ENCODE results near the gene TP53TG5. TPM values are rescaled to one million over a fixed set of nuclear protein-coding genes. Genes with fewer than 3 reads are reported as not detected.
A peak's percentile ranks its signal among the peaks of the same experiment; 100 is the strongest.

TP53TG5 gene
- total RNA-seq, 1 donor from 2014 or later = not detected

DNA sequence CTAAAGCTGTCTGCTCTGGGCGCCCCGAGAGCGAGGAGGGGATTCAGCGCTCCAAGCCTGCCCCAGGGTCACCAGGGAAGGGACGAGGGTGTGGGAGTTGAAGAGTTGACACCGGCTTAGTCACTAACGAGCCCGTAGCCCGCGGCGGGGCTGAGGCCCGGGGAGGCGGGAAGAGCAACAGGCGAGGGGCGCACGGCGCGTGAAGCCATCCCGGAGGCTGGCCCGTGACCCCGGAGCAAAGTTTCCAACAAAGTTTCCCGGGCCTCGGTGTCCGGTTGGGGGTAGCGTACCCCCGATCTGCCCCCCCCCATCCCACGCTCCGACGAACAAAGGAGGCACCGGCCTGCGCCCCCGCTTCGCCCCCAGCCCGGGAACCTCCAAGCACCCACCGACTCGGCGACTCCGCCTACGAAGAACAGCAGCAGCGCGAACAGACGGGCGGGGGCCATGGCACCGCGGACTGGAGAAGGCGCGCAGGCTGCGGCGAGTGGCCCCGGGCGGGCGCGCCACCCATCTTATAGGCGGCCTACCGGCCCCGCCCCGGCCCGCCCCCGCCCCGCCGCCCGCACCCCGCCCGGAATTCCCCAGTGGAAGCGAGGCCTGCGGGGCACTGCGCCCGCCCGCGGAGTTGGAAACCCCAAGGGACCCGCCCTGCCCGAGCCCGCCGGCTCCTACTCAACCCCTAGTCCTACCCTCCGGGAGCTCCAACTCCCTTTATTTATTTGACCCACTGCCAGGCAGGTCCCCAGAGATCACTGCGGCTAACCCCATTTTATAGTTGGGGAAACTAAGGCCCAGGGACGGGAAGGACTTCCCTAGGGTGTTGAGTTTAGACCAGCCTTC lies 30.0 kb downstream of the TP53TG5 start, which contains the start of gene SDC4:
Gene SDC4 (minus strand): TSS at position 489 of the 843 bp plus-strand sequence. CDS start 40 bp downstream, at position 449.
- DNase-seq (ENCODE audit: low spot score) (peak; percentile 81), ATAC-seq (peak; percentile 73)

DNA sequence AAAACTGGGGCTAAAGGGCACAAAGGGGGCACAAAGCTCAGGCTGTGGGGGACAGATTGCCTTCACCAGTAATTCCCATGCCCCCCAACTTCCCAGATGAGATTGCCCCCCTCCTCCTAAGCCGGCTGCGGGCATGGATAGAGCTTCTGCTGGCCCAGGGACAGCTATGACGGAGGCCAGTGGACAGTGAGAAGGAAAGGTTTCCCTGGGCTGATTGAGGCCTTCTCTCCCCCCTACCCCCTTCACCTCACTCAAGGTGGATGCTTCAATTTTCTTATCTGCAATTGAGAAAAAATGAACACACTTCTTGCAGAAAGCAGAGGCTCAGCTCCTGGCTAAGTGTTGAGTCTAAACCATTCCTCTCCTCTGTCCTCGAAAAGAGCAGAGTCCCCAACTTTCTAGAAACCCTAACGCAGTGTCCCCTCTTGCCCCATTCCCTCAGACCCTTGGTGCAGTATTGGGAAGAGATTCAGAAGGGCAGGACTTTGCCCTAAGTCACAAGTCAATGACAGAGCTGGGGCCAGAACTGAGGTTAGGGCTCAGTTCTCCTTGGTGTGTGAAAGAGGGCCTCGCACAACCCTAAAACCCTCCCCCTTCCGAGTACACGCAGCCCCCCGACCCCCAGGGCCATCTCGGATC lies 30.7 kb downstream of the TP53TG5 start:
- DNase-seq (ENCODE audit: low spot score) = no peak
- peak; percentile 27 for ATAC-seq

DNA sequence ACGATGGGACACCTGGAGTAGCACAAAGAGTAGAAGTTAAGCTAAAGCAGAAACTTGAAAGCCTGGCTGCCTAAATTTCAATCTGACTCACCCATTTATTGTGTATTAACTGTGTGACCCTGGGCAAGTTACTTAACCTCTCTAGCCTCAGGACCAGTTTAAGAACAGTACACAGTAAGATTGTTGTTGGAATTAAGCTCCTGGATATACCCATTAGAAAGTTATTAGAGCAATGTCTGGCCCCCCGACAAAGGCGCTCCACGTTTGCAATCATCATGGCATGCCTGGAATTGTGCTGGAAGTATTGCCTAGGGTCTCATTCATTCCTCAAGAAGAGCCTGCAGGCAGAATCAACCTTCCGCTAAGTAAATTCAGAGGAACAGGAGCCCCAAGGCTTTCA lies 31.3 kb downstream of the TP53TG5 start:
- ATAC-seq (no peak), DNase-seq (ENCODE audit: low spot score) (no peak)

DNA sequence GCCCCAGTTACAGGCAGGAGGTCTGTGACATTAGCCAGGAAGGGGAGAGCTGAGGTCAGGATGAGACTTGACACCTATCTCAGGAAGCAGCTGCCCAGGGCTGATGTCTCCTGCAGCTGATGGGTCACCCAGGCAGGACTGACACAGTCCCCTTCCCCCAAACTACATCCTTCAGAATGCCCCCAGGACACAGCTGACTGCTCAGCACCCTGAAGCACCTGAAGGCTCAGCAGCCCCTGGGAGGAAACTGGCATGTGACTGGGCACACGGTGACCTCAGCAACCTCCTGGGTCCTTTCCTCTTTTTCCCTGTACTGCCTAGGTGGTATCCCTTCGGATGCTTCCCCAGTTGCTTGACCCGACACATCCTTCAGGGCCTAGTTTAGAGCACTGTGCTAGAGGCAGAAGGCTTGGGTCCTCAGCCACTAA lies 31.8 kb downstream of the TP53TG5 start:
- DNase-seq (ENCODE audit: low spot score) (no peak), ATAC-seq (no peak)

DNA sequence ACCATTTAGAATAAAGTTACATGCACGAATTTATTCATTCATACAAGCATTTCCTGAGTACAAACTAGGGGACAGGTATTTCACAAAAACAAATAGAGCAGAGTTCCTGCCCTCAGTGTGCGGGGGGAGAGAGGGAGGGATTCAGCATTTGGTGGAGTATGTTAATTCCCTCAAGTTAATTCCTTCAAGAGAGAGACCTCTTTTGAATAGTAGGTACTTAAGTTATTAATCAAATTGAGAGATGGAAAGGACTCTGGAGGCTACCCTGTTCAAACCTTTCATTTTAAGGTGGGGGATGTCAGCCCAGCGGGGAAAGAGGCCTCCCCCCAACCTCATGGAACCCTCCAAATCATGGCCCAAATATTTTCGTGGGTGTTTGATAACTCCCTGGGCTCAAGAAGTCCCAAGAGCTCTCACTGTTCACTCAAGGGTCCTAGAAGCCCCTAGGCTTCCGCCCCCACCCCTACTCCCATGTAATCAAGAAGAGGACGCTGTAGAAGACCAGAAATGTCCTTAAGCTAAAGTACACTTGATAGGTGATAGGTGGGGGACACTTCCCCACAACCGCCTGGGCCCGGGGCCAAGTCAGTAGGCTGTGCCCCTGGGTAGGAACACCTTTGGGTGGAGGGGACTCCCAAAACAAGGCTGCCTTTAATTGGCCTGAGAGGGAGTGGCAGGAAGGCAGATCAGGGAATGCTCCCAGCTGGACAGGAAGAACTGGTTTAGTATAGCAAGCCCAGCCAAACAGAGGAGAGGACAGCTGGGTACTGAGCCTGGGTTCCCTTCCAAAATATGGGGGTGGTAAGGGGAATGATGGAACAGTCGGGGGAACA lies 32.8 kb downstream of the TP53TG5 start:
- DNase-seq (ENCODE audit: low spot score) (peak; percentile 68), ATAC-seq (peak; percentile 15)

DNA sequence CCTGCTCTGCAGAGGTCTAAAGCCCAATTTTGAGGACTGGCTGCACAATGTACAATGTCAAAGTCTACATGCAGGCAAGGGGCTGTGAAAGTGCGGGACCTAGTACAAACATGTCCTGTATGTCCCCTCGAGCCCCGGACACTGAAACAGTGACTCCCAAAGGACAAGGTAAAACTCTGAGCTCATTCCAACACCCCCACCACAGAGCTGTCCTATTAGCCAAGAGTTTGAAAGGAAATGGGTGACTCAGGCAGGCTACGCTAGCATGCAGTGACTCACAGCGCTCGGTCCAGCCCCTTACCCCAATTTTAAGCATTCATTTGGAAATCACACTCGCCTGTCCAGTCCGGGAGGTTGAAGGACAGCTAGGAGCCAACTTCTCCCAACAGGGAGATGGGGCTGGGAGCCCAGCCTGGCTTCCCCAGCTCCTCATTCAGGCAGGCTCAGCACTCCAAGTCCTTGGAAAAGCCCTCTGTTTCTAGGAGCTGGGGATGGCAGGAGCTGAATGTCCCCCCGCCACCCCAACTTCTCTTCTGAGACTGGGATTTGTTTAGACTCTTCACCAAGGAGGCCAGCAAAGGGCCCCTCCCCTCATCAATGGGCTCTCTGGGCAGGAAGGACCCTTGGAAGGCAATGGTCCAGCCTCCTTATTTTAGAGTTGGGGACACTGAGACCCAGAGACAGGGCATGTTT lies 33.8 kb downstream of the TP53TG5 start:
- ATAC-seq (peak; percentile 1), DNase-seq (ENCODE audit: low spot score) (no peak)

DNA sequence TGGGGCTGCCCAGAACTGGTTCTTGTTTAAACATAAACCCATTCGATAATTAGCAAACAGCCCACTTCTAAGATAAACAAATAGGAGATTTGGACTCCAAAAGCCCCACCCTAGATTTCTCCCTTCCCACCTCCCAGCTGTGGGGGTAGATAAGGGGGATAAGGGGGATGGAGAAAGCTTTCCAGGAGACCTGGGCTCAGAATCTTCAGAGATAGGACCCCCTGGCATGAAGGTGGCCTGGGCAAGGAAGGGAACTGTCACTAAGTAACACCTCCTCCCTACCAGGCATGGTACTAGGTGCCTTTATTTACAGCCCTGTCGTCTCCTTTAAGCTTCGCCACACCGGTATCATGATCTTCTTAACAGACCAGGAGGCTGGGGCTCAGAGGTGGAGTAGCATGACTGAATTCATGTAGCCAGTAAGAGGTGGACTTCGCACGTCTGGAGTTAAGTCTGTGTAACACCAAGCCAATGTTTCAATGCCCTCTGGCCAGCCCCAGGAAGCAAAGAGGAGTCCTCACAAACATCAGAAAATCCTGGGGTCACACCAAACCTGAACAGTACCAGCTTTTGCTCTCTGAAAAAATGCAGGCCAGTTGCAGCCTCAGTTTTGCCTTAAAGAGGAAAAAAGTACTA lies 34.5 kb downstream of the TP53TG5 start:
- peak; percentile 22 for ATAC-seq
- peak; percentile 73 for DNase-seq (ENCODE audit: low spot score)

DNA sequence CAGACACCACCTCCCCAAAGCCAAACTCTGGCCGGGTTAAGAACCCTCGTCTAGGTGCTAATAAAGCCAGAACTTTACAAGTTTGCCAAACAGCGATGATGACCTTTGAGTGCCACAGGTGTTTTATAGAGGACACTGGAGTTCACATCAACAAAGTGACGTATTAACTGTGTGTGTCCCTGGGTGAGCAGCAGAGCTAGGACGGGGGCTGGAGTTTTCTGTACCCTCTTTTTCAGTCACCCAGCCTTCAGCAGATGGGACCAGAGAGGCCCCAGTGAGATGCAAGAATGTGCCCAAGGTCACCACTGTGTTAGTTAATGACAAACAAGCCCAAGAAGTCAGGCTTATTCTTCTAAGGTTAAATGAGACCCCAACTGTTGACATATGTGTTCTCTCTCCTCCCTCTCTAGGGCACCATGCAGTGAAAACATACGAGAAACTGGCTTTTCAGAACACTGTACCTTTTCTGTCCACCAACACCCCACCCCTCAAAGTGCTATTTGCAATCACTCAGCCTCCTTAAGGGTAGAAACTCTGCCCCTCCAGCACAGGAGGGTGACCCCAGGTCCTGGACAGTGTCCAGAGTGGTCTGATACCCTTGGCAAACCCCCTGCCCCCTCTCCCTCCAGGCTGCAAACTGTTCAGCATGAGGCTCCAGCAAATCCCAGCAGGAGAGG lies 35.1 kb downstream of the TP53TG5 start:
- ATAC-seq = peak; percentile 29
- no peak for DNase-seq (ENCODE audit: low spot score)

DNA sequence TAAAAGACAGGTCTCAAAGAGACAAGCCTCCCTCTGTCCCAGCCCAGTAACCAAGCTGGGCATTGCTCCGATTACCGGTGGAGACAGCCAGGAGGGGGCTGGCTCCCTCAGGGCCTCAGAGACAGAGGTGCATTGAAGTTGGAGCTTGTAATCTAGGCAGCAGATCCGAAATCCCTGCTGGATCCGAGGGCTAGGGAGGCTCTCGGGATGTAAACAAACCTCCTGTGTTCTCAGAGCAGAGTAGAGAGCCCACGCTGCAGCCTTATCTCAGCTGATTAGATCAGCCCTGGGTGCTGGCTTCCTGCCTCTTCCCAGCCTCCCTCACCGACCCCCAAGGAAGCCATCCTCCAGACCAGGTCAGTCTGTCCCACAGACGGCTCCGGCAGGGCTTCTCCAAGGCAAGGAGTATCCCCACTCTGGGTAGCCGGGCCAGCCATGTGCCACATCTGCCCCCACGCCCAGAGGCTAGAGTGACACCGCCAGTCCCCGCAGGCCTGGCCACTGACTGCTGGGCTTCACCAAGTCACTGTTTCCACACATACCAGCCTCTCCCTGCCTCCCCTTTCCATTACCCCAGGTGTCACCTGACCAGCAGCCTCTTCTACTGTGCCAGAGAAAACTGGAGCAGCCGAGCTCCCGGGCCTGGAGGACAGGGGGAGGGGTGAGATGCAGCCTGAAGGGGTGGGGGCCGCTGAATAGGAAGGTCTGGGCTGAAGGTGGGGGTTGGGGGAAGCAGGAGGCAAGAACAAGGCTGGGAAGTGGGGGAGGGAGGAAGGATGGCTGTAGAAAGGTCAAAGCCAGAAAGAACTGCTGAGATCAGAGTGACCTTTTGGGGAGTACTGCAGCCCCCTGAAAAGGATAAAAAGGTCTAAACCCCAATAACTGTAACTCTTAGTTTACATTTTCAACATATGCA lies 35.9 kb downstream of the TP53TG5 start:
- ATAC-seq (peak; percentile 39), DNase-seq (ENCODE audit: low spot score) (peak; percentile 91)

DNA sequence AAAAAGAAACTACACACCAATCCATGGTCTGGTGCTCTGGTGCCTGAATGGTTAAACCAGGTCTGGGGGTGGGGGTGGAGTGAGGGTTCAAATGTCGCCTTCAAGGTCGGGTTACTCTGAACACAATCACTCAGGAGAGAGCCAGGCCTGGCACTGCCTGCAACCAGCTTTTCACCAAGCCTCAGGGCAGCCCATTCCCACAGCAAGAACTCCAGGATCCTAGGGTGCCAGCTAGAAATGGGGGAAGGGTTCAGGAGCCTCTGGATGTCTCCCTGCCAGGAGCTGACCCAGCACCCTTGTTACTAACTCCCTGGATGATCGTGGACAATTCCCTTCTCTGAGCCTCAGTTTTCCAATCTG lies 36.6 kb downstream of the TP53TG5 start:
- ATAC-seq (peak; percentile 3), DNase-seq (ENCODE audit: low spot score) (peak; percentile 72)

DNA sequence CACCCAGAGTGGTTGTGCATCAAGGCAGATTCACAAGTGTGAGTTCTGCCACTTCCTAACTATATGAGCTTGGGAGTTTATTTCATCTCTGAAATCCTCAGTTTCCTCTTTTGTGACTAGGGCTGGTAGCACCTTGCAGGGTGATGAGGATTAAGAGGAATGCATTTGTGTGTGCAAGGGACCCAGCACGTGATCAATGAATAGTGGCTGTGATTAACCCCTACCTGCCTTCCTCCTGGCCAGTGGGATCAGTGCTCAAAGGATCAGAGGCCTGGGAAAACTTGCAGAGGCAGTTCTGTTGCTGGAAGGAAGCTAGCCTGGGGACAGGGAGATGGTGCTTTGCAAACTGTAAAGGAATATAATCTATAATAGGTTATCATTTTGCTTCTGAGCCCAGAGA lies 37.2 kb downstream of the TP53TG5 start:
- no peak for ATAC-seq
- no peak for DNase-seq (ENCODE audit: low spot score)

DNA sequence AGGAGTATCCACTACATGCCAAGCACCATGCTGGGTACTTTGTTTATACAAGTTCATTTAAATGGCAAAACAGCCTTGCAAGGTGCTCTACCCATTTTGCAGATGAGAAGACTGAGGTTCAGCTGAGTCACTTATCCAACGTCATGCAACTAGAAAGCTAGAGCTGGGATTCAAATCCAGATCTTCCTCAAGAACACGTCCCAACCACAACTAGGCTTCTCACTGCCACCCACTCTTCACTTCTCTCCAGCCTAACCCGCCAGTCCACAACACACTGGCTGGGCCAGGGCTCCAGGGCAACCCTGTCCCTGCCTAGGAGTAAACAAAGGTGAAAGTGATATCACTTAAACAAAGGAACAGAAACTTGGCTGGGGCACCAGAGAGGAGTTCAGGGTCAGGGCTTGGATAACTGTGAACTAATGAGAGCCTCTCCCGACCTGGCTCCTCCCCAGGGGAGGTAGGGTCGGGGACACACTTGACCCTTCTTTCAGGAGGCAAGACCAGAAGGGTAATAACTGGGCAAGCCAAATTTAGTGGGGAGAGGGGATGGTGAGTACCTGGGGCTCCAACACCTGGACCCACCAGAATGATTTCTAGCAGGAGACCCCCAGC lies 37.8 kb downstream of the TP53TG5 start:
- peak; percentile 42 for ATAC-seq
- peak; percentile 90 for DNase-seq (ENCODE audit: low spot score)

DNA sequence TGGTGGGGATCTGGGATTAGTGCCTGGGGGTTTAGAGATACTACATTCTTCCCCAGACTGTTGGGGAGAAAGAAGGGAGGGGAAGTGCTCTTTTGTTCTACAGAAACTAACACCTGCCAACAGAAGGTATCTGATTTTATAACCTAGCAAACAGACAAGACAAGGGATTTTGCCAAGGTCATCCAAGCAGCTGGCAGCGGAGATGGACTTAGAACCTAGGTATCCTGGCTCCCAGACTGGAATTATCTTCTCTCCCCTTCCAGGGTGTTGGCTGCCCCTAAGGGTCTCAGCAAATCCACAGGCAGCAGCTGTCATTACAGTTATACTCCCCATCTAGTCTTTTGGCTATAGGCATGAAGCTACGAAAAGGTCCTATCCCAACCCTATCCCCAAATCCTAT lies 38.3 kb downstream of the TP53TG5 start:
- DNase-seq (ENCODE audit: low spot score) (no peak), ATAC-seq (no peak)

DNA sequence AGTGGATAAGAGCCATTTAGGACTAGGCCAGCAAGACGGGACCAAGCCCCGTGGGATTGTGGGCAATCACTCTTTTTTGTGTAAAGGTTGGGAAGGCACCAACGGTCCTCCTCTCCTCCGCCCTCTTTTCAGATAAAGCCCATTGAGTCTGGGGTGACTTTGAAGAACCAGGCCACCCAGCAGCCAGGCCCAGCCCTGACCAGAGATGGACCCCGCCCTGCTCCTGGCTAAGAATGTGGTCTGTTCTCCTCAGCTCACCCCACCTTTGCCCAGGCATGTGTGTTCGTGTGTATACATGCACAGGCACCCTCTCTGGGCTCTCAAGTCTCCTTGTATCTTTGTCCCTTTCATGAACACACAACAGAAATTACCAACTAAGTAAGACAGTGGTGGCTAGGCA lies 39.0 kb downstream of the TP53TG5 start:
- no peak for DNase-seq (ENCODE audit: low spot score)
- no peak for ATAC-seq

DNA sequence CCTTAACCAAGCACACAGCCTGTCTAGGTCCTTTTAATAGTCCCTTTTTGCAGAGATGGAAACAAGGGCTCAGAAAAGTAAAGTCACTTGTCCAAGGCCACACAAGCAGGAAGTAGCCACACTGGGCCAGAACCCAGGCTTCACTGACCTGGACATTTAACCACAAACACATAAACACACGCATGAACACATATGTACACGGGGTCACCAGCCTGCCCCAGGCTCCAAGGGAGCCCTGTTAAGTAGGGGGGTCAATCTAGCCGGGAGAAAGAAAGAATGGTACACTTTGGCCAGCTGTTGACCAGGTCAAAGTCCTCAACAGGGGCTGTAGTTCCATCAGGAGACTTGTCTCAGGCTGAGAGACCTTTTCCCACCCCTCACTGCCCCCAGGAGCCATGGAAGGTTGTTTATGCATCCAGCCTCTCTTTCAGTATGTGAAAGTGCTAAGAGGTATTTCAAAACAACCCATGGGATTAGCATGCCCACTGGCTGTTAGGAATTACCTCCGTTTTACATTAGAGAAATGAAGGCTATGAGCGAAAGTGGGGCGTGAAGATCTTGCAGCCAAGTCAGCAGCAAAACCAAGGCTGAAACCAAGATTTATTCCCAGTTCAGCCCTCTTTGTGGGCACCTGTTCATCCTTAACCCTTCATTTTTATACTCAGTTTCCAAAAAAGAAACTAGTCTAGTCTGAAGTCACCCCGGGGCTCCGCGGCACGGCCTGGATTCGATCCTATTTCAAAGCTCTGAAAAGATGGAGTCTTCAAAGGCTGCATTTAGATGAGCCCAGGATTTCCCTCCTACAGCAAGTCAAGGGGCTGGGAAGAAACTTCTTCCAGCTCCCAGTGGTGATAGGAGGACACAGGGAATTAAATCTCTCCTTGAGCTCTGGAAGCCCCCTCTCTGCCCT lies 39.7 kb downstream of the TP53TG5 start:
- ATAC-seq (no peak), DNase-seq (ENCODE audit: low spot score) (no peak)

DNA sequence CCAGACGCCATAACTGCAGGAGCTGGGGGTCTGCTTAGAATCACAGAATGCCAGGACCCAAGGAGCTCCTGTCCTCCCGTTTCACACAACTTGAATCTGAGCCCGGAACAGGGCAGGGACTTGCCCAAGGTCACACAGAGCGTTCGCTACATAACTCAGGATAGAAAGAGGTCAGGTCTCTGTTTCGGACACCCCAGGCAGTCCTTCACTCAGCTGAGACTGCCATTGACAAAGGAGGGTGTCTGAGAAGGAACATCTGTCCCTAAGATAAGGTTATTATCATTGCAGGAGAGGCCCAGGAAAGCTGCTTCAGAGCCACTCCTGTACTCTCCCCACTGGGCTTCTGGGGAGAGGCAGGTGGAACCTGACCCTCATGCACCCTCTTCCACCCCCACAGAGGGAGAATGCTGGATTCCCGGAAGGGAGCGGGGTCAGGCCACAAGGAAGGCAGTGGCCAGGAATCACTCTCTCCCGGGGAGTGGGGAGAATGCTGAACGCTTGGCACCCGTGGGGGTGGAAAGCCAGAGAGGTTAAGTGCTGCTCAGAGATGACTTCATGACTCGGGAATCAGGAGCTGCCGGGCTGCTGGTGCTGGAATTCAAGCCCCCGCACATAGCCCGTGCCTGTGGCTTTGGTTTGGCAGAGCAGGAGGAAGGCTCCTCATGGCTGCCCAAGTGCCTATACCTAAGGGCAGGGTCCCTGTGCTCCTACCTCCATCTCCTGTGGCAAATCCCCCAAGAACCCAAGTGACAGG lies 40.6 kb downstream of the TP53TG5 start:
- ATAC-seq = peak; percentile 24
- DNase-seq (ENCODE audit: low spot score) = no peak
